Ovary (tissue), 9 donors: ENCODE results near the gene RTN1. TPM values are rescaled to one million over a fixed set of nuclear protein-coding genes. Genes with fewer than 3 reads are reported as not detected.

Source experiments
- DNase-seq, 5 donors: peaks; one replicate each; pipeline ENCODE4 v3.0.0-alpha.2; 2019 to 2020
- H3K27ac ChIP-seq, 2 donors: fragments of 200-600 bp; one replicate each; pipeline versions ENCODE4 v1.5.1 to v1.8.0; 2019 to 2022
- H3K27me3 ChIP-seq: fragments of 200-600 bp; one replicate; pipeline ENCODE4 v1.8.0; 2022
- H3K36me3 ChIP-seq: fragments of 200-600 bp; sonication (generic); one replicate; pipeline ENCODE4 v1.5.1; 2019
- H3K4me1 ChIP-seq: one replicate; pipeline ENCODE4 v1.8.1; 2013; ENCODE audit warnings: mild to moderate bottlenecking, moderate library complexity; ENCODE audit not compliant: insufficient read depth
- H3K4me3 ChIP-seq: fragments of 200-600 bp; sonication (generic); one replicate; pipeline ENCODE4 v1.5.1; 2017
- H3K9me3 ChIP-seq, 2 donors: fragments of 200-600 bp in 1 of 2; sonication (generic) in 1 of 2; one replicate each; pipeline versions ENCODE4 v1.5.1 to v1.8.1; 2013 to 2019; ENCODE audit warnings: mild to moderate bottlenecking in 1 of 2, moderate library complexity in 1 of 2
- EP300 ChIP-seq: sonication (generic); formaldehyde crosslinking; IDR thresholded peaks from one replicate; pipeline ENCODE4 v1.6.1; 2017; ENCODE audit warnings: antibody characterized with exemption
- POLR2A ChIP-seq: fragments of 450-650 bp; IDR thresholded peaks from one replicate; pipeline ENCODE4 v1.6.1; 2017; ENCODE audit warnings: antibody characterized with exemption, mild to moderate bottlenecking, moderate library complexity
- WGBS, 3 donors: extraction: QIAGEN DNeasy Blood & Tissue Kit in 1 of 3; methylation state at CpG; one replicate each; pipeline versions ENCODE4 v1.1.5 to v1.1.7; 2013 to 2017; 5-methylcytosine and 5-hydroxymethylcytosine counted together
- intact Hi-C, 4 donors: fragments of 100-400 bp; cut with DNase I; formaldehyde crosslinking; loops; one replicate each; pipeline versions ENCODE4 v1.11.0 to v1.15.1; 2022 to 2023
- polyA plus RNA-seq, 2 donors: library from polyadenylated mRNA; stranded (reverse); fragments of 200-250 nt in 1 of 2; fragments of 350-450 nt in 1 of 2; fragmentation: Illumina TruSeq in 1 of 2; extraction: RNeasy Lipid Tissue Mini Kit (QIAGEN cat#74804) in 1 of 2; gene quantifications; one replicate each; pipeline ENCODE4 v1.2.3, GENCODE V29; 2013 to 2014
- total RNA-seq, 7 donors: library from RNA; depleted of rRNA in 2 of 7; stranded (reverse); fragments of >200 nt in 2 of 7; fragmentation: NEBNext Ultra II Directional in 3 of 7; extraction: Animal tissue kit (Norgen Biotek cat#: 25700) in 3 of 7; gene quantifications; one replicate each; pipeline versions ENCODE4 v1.1.0 to v1.2.4, GENCODE V29; 2016 to 2023
- TF ChIP-seq, protein P1 (sequence below), 3 donors: fragments of 450-650 bp in 2 of 3; fragments of 200-600 bp in 1 of 3; IDR thresholded peaks; one replicate each; pipeline versions ENCODE4 v1.5.1 to v1.8.0; 2016 to 2022; ENCODE audit warnings: antibody characterized with exemption in 3 of 3, mild to moderate bottlenecking in 1 of 3
- donor health status: DM: no; HTN: no; CAD: no; lungs with moderate emphysema.
- donor health status: DM: no; HTN: no; CAD: no.
- donor health status: Bipolar disorder and iron deficiency.
- donor health status: DM: yes; HTN: yes; CAD: no.
- donor health status: DM: no; HTN: no; CAD: no.
- donor health status: DM: yes; HTN: yes; CAD: no.

RTN1 gene
- total and polyA plus RNA-seq, 9 donors = 0.51 to 10.2 (median 1.00) TPM

DNA sequence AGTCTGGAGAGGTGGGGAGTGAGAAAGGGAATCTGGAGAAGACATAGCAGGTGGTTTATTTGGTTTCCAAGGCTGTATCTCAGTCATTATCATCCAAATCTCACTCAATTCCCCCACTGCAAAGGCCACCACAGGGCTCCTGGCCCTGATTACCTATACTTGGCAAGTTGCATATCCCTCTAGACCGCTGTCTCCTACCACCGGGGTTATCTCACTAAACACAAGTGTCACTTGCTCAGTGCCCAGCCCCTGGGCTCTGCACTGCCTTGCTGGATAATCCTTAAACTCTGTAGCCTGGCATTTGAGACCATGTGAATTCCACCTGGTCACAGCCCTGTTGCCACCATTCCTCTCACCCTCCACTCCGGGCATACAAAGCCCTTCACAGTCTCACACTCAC lies 119.0 kb downstream of the RTN1 start:
- no peaks in the 10 kb centered on the region for H3K36me3 ChIP-seq
- intact Hi-C loops = no loop called here
- no peak for DNase-seq
- no peaks in the 10 kb centered on the region for H3K4me1 ChIP-seq
- TF ChIP-seq POLR2A = no peak
- TF ChIP-seq, protein P1, sequence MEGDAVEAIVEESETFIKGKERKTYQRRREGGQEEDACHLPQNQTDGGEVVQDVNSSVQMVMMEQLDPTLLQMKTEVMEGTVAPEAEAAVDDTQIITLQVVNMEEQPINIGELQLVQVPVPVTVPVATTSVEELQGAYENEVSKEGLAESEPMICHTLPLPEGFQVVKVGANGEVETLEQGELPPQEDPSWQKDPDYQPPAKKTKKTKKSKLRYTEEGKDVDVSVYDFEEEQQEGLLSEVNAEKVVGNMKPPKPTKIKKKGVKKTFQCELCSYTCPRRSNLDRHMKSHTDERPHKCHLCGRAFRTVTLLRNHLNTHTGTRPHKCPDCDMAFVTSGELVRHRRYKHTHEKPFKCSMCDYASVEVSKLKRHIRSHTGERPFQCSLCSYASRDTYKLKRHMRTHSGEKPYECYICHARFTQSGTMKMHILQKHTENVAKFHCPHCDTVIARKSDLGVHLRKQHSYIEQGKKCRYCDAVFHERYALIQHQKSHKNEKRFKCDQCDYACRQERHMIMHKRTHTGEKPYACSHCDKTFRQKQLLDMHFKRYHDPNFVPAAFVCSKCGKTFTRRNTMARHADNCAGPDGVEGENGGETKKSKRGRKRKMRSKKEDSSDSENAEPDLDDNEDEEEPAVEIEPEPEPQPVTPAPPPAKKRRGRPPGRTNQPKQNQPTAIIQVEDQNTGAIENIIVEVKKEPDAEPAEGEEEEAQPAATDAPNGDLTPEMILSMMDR (IDR thresholded peaks at IDR 0.05) = no peak
- no peak for TF ChIP-seq EP300
- WGBS, 3 donors = 94 to 96% (median 94%) methylated on average over 3 of the region's 3 CpGs
- no peak overlapping the region for H3K27ac ChIP-seq
- no peak overlapping the region for H3K4me3 ChIP-seq
- H3K9me3 ChIP-seq = no peaks in the 10 kb centered on the region
- no peaks in the 10 kb centered on the region for H3K27me3 ChIP-seq

DNA sequence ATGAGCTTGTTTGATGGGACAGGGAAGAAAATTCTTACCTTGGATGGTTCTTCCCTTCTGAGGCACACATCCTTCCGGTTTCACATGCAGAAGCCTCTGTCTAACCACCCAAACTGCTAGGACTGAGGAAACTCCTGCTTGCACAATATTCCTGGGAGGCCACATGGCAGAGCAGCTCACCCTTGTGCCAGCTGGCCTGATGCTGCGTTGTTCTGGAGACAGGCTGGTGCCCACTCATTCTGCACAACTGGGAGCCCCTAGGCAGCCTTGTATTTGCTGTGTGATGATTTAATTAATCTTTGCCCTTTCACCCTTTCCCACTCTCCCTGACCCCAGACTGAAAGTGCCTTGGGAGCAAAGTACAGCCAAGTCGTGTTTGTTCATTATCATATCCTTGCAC lies 130.8 kb downstream of the RTN1 start:
- no peak for DNase-seq
- intact Hi-C loops = no loop called here
- no peak overlapping the region for H3K4me3 ChIP-seq

DNA sequence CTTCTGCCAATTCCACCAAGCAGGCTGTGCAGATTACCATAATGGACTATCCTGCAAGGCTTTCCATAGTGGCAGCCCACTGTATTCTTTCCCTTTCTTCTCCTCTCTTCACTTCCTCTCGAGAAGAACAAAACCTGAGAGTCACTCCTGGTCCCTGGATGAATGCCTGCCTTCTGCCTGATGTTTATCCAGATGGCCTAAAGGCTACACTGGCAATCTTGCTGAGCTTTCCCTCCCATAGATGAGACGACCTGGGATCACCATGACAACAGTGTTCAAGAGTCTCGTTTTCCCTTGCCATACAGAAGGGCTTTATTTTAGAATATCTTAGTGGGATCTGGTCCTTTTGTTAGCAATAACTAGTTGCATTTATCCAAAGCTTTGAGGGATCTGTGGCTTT lies 142.3 kb downstream of the RTN1 start:
- intact Hi-C loops = no loop called here
- H3K36me3 ChIP-seq = no peaks in the 10 kb centered on the region
- whole genome bisulfite sequencing, 3 donors = 9 to 33% (median 23%) methylated on average over 3 of the region's 3 CpGs
- no peaks in the 10 kb centered on the region for H3K27me3 ChIP-seq
- TF ChIP-seq POLR2A (no peak), EP300 (no peak)
- TF ChIP-seq, protein P1 (IDR thresholded peaks at IDR 0.05) = no peak
- DNase-seq = no peak
- no peak overlapping the region for H3K4me3 ChIP-seq
- H3K4me1 ChIP-seq = no peaks in the 10 kb centered on the region
- H3K9me3 ChIP-seq = no peaks in the 10 kb centered on the region
- H3K27ac ChIP-seq = no peak overlapping the region

More for the DNA sequence above, 130.8 kb downstream of the RTN1 start:
- H3K27ac ChIP-seq = no peak overlapping the region
- 68 to 74% (median 69%) methylated on average over 3 of the region's 3 CpGs for WGBS, 3 donors
- H3K9me3 ChIP-seq = no peaks in the 10 kb centered on the region
- TF ChIP-seq, protein P1 (IDR thresholded peaks at IDR 0.05) = no peak
- no peak for TF ChIP-seq EP300
- TF ChIP-seq POLR2A = no peak
- H3K36me3 ChIP-seq = no peaks in the 10 kb centered on the region
- H3K4me1 ChIP-seq = no peaks in the 10 kb centered on the region
- no peaks in the 10 kb centered on the region for H3K27me3 ChIP-seq

DNA sequence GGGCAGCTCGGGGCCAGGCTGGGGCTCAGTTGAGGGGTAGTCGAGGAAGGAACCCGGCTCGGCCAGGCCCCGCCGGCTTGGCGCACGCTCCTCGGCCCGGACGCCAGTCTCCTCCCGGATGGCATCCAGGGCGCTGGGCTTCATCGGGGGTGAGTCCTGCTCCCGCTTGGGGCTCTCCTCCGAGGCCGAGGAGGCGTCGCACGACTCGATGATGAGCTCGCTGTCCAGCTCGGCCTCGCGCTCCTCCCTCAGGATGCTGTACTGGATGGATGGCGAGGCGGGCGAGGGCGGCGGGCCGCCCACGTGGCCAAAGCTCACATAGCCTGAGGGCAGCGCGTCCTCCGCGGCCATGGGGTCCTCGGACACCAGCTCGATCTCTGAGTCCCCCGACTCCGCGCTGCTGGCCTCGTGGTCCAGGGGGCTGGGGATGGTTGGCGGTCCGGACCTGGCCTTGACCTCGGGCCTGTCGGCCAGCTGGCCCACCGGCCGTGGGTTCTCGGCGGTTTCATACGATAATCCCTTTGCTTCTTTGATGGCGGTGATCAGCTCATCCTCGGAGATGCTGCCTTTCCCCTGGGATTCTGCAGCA lies 143.4 kb downstream of the RTN1 start:
- TF ChIP-seq EP300 = no peak
- TF ChIP-seq, protein P1 (IDR thresholded peaks at IDR 0.05) = no peak
- TF ChIP-seq POLR2A = no peak
- Histone ChIP-seq H3K4me3 (no peak overlapping the region), H3K9me3 (no peaks in the 10 kb centered on the region), H3K36me3 (no peaks in the 10 kb centered on the region), H3K4me1 (no peaks in the 10 kb centered on the region), H3K27me3 (no peaks in the 10 kb centered on the region), H3K27ac (no peak overlapping the region)
- intact Hi-C loops = no loop called here
- no peak for DNase-seq
- WGBS, 3 donors = 95 to 97% (median 96%) methylated on average over 47 to 53 of the region's 53 CpGs
